CD4-positive, alpha-beta T cell (primary cell): ENCODE measurements around the gene DCUN1D3. TPM values are rescaled to one million over a fixed set of nuclear protein-coding genes. Genes with fewer than 3 reads are reported as not detected.

Experiments
- ATAC-seq: fragments of 200-7000 bp; cut with Tn5 transposase; one replicate; pipeline ENCODE4 v1.10.0; 2022; ENCODE audit warnings: mild to moderate bottlenecking; ENCODE audit not compliant: poor library complexity
- CTCF ChIA-PET: fragments of 350-600 bp; sonication (Branson Sonifier 250); formaldehyde crosslinking; loops from one replicate; lab custom pipeline; 2021; ENCODE audit warnings: antibody characterized with exemption, inconsistent platforms; lab: Charles Lee
- POLR2A ChIA-PET: fragments of 350-600 bp; sonication (Branson Sonifier 250); formaldehyde crosslinking; loops from one replicate; lab custom pipeline; 2021; ENCODE audit warnings: antibody characterized with exemption, inconsistent platforms; lab: Charles Lee
- DNase-seq, 14 experiments: peaks; one replicate each; pipeline ENCODE4 v3.0.0-alpha.2; 2013 to 2020; ENCODE audit warnings: mixed read lengths in 2 of 14
- H3K27ac ChIP-seq, 2 donors: one replicate each; pipeline versions ENCODE4 v1.5.1 to v1.7.0; 2013; ENCODE audit warnings: low read length in 2 of 2, low read depth in 1 of 2, mild to moderate bottlenecking in 1 of 2
- H3K27me3 ChIP-seq, 2 experiments: 1 replicate in 1 of 2; 2 replicates in 1 of 2; pipeline versions ENCODE4 v1.6.1 to v1.7.0; 2013; ENCODE audit warnings: low read length in 2 of 2, control low read depth in 1 of 2, mild to moderate bottlenecking in 1 of 2, moderate library complexity in 1 of 2; ENCODE audit not compliant: insufficient read depth in 2 of 2, control insufficient read depth in 1 of 2
- H3K36me3 ChIP-seq: one replicate; pipeline ENCODE4 v1.6.1; 2013; ENCODE audit warnings: low read length, control low read depth; ENCODE audit not compliant: insufficient read depth
- H3K4me1 ChIP-seq: one replicate; pipeline ENCODE4 v1.6.1; 2013; ENCODE audit warnings: low read length, control low read depth; ENCODE audit not compliant: insufficient read depth
- H3K4me3 ChIP-seq: one replicate; pipeline ENCODE4 v1.5.1; 2013; ENCODE audit warnings: mild to moderate bottlenecking, low read length, moderate library complexity
- H3K9me3 ChIP-seq, 2 experiments: 1 replicate in 1 of 2; 2 replicates in 1 of 2; pipeline versions ENCODE4 v1.6.1 to v1.7.0; 2013; ENCODE audit warnings: low read length in 2 of 2, mild to moderate bottlenecking in 2 of 2, control low read depth in 1 of 2, moderate library complexity in 1 of 2; ENCODE audit not compliant: control insufficient read depth in 1 of 2, insufficient read depth in 1 of 2
- H3K27ac Mint-ChIP-seq: one replicate; pipeline ENCODE4 v1.8.0; 2020; ENCODE audit warnings: mixed read lengths
- H3K27me3 Mint-ChIP-seq: one replicate; pipeline ENCODE4 v1.8.0; 2021; ENCODE audit warnings: mixed read lengths
- H3K36me3 Mint-ChIP-seq: one replicate; pipeline ENCODE4 v1.8.0; 2021; ENCODE audit warnings: low read depth, mixed read lengths
- H3K4me1 Mint-ChIP-seq: one replicate; pipeline ENCODE4 v1.8.0; 2021; ENCODE audit warnings: low read depth, mixed read lengths
- H3K4me3 Mint-ChIP-seq: one replicate; pipeline ENCODE4 v1.8.0; 2020; ENCODE audit warnings: mild to moderate bottlenecking, mixed read lengths
- H3K9me3 Mint-ChIP-seq: one replicate; pipeline ENCODE4 v1.8.0; 2020; ENCODE audit warnings: mixed read lengths
- intact Hi-C, 2 experiments: fragments of 100-400 bp; cut with DNase I in 1 of 2; cut with micrococcal nuclease in 1 of 2; formaldehyde crosslinking; loops; one replicate each; pipeline versions ENCODE4 v1.15.1 to v1.9.0; 2023 to 2025; cut with DNase I, micrococcal nuclease
- total RNA-seq, 174 experiments: library from RNA in 2 of 174; stranded (reverse) in 2 of 174; gene quantifications; one replicate each; pipeline ENCODE4 v1.2.3 and lab custom pipeline; 2021 to 2026
- TF ChIP-seq, protein P1 (sequence below): fragments of 200-600 bp; IDR thresholded peaks from one replicate; pipeline ENCODE4 v1.8.0; 2022; ENCODE audit warnings: antibody characterized with exemption, mild to moderate bottlenecking

The DCUN1D3 gene
- total RNA-seq, 2 experiments from 2014 or later = 1.9 TPM

- no peaks in the 10 kb centered on the region for H3K27me3 Mint-ChIP-seq
- no peaks in the 10 kb centered on the region for H3K9me3 Mint-ChIP-seq
- Histone ChIP-seq H3K9me3 (no peaks in the 10 kb centered on the region), H3K36me3 (no peaks in the 10 kb centered on the region), H3K4me1 (peaks cover 16% of the 10 kb centered on the region), H3K4me3 (no peak overlapping the region), H3K27me3 (no peaks in the 10 kb centered on the region), H3K27ac (peak overlapping the region in 1 of 2 donors; percentile 36)
- no peaks in the 10 kb centered on the region for H3K36me3 Mint-ChIP-seq
- ChIA-PET POLR2A (interaction anchor here (1.0 to 2.4 kb wide), 4 partner anchors 31 to 103 kb away, joined by 4 to 10 read pairs (median 6); partner anchors contain the start of genes DCUN1D3, LYRM1 and THUMPD1), CTCF (interaction anchor here (1.1 kb wide), 1 partner anchor 258 kb away, joined by 3 read pairs; no protein-coding TSS in a partner anchor)
- intact Hi-C loops = loop anchor here in 1 of 2 experiments (2.0 kb wide), 1 partner anchor 45 kb away; no protein-coding TSS in a partner anchor
- peaks cover 23% of the 10 kb centered on the region for H3K4me1 Mint-ChIP-seq
- peak overlapping the region; percentile 62 for H3K27ac Mint-ChIP-seq
- TF ChIP-seq, protein P1, sequence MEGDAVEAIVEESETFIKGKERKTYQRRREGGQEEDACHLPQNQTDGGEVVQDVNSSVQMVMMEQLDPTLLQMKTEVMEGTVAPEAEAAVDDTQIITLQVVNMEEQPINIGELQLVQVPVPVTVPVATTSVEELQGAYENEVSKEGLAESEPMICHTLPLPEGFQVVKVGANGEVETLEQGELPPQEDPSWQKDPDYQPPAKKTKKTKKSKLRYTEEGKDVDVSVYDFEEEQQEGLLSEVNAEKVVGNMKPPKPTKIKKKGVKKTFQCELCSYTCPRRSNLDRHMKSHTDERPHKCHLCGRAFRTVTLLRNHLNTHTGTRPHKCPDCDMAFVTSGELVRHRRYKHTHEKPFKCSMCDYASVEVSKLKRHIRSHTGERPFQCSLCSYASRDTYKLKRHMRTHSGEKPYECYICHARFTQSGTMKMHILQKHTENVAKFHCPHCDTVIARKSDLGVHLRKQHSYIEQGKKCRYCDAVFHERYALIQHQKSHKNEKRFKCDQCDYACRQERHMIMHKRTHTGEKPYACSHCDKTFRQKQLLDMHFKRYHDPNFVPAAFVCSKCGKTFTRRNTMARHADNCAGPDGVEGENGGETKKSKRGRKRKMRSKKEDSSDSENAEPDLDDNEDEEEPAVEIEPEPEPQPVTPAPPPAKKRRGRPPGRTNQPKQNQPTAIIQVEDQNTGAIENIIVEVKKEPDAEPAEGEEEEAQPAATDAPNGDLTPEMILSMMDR = no peak
- peak overlapping the region; percentile 50 for H3K4me3 Mint-ChIP-seq
- DNase-seq = peak in 3 of 14 experiments; percentile 19 to 45 (median 21)
- ATAC-seq = peak; percentile 68
Measured at GRCh38 chr16:20844054-20844453, 56.1 kb downstream of the DCUN1D3 start.

DNA sequence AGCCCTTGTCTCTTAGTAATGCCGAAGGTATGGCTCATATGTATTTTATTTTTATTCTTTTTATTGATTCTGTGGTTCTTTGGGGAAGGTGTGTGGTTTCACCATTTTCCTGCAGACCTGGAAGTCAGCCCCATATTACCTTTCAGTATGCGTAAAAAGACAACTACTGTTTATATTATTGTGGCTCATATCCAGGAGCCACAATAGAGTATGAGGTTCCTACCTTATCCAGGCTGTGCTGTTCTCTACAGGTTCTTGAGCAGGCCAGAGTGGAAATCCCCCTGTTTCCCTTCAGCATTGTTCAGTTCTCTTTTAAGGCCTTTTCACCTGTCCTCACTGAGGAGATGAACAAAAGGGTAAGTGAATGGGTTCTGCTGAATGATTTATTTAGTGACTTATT, 60.7 kb downstream of the DCUN1D3 start:
- H3K4me3 Mint-ChIP-seq = no peak overlapping the region
- Histone ChIP-seq H3K27me3 (no peaks in the 10 kb centered on the region), H3K4me1 (peaks cover 8% of the 10 kb centered on the region), H3K36me3 (no peaks in the 10 kb centered on the region), H3K9me3 (peaks cover 3 to 6% of the 10 kb centered on the region in 2 experiments), H3K4me3 (no peak overlapping the region), H3K27ac (no peak overlapping the region)
- intact Hi-C loops = no loop called here
- ATAC-seq (no peak), DNase-seq (no peak)
- H3K27ac Mint-ChIP-seq = no peak overlapping the region
- TF ChIP-seq, protein P1 = no peak
- H3K9me3 Mint-ChIP-seq = peaks cover 5% of the 10 kb centered on the region
- H3K36me3 Mint-ChIP-seq = peaks cover 16% of the 10 kb centered on the region
- POLR2A ChIA-PET = no interaction called here
- H3K4me1 Mint-ChIP-seq = peaks cover 13% of the 10 kb centered on the region
- H3K27me3 Mint-ChIP-seq = no peaks in the 10 kb centered on the region
- CTCF ChIA-PET = no interaction called here

DNA sequence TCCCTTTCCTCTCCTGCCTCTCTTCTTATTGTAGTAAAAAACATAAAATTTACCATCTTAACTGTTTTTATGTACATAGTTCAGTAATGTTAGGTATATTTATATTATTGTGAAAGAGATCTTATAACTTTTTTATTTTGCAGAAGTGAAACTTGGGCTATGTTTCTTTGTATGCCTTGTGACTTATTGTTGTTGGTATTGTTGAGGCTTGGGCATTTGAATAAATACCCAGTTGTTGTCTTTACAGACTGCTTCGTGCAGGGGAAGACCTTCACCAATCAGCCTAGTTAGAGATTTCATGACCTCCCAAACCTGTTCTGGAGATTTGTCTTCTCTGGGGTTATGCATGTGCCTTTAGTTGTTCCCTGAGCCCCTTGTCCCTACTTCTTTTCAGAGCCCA, 61.9 kb downstream of the DCUN1D3 start:
- Histone ChIP-seq H3K9me3 (peaks cover 3 to 6% of the 10 kb centered on the region in 2 experiments), H3K27me3 (no peaks in the 10 kb centered on the region), H3K4me1 (no peaks in the 10 kb centered on the region), H3K36me3 (no peaks in the 10 kb centered on the region), H3K4me3 (no peak overlapping the region), H3K27ac (no peak overlapping the region)
- no peak overlapping the region for H3K4me3 Mint-ChIP-seq
- no peaks in the 10 kb centered on the region for H3K27me3 Mint-ChIP-seq
- intact Hi-C loops = no loop called here
- no peak for ATAC-seq
- POLR2A ChIA-PET = no interaction called here
- peaks cover 5% of the 10 kb centered on the region for H3K9me3 Mint-ChIP-seq
- DNase-seq = no peak
- no peak overlapping the region for H3K27ac Mint-ChIP-seq
- CTCF ChIA-PET = no interaction called here
- TF ChIP-seq, protein P1 = no peak
- peaks cover under 1% of the 10 kb centered on the region for H3K4me1 Mint-ChIP-seq
- H3K36me3 Mint-ChIP-seq = peaks cover 16% of the 10 kb centered on the region
